ENCODE results near the gene FGF14.
"Not testable (repeated sequence)": the region's sequence is repeated elsewhere in the genome, so short reads cannot be mapped to it uniquely, and the experiment has no call there.

FGF14 gene

DNA sequence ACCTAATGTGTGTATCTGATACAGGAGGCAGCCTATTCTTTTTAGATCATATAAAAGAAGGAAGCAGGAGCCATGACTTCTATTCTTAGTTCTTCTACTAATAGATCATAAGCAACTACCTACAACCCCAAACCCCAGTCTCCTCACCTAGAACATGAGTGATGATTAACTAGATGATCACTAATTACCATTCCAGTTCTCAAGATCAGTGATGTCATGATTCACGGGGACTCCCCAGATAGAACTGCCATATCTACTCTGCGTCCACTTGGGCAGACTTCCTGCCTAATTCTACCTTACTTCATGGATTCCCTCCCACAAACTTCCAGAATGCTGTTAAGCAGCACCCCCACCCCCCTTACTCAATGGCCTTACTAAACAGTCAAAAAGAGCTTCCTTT lies 380.1 kb downstream of the FGF14 start:
- DNase-seq: no peak

DNA sequence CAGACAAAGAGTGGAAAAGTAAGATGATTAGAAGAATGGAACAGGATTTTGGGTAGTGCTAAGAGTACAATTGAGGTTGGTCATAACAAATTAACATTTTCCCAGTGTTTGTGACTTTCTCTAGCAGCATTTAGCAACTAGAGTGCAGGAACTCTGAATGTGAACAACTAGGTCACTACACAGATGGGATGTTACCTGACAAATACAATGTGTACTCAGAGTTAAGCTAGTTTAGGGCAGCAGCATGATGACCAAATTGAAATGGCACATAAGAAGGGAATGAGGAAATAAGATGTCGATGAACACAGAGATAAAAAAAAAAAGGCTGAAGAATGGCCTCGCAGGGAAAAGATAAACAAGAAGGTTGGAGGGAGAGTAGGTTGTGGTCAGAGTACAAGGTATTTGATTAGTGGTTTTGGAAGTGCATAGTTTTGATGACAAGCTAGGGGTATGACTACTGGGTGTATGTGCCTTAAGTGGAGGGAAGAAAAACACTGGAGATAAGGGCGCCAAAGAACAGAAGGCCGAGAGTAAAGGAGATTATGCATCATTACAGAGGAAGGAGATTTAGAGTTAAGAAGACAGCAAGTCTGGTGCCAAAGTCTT lies 381.1 kb downstream of the FGF14 start:
- DNase-seq: peak; percentile 96

DNA sequence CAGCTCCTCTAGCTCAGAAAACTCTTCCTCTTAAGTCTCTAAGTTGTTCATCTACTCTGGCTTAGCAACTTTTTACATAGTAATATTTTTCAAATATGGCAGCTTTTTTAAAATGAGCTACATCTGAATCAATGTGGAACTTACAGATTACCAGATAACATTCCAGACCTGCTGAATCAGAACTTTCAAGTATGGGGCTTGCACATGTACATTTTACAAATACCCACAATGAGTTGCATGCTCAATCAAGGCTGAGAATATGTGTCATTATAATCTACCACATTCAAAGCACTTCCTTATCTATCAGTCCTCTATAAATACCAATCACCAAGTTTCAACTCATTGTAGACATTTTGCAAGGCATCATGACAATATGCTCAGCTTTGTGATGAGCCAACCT lies 383.1 kb downstream of the FGF14 start:
- no peak for DNase-seq

DNA sequence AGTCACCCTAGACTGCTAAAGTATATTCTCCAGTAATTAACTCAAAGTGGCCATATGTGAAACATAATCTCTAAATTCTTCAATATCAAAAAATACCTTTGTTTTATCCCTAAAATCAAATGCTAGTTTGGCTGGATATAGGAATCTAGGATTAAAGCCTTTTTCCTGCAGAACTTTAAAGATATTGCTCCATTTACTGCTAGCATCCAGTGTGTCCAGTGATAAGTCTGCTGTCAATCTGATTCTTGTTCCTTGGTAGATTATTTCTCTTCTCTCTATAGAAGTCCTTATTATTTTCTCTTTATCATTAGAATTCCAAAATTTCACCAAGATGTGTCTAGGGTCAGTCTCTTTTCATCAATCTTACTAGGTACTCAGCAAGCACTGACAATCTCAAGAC lies 384.6 kb downstream of the FGF14 start:
- no peak for DNase-seq

DNA sequence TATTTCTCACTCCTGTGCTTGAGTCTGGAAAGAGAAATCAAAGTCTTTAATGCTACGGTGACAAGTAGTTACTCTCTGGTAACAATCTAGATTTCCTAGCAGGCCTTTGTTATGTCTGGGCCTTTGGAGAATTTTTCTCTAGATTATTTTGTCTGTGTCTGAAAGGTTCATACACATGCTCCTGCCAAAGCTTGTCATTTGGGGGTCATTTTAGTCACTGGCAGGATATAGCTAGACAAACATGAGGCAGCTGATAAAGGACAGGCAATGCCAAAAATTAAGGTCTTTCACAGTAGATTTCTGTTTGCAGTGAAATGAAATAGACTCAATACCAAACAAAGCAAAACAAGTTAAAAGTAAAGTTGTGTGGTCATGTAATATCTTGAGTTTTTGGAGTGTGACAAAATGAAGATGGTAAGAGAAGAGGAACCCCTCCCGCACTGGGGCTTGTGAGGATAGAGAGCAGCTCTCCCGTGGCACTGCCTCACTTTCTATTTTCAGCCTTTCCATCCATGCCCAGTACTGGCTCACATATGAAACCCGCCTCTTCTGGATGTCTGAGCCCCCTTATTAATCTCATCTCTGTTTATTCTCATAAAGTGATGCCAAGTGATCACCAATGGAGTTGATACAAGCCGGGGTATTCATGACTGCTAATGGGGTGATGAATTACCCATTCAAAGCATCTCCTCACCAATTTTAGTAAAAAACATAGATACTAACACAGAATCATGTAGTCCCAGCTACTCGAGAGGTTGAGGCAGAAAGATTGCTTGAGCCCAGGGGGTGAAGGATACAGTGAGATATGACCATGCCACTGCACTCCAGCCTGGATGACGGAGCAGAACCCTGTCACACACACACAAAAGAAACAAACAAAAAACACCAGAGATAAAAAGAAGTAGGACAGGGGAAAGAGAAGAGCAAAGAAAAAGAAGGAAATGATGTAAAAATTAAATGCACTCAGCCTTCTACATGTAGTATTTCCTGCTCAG lies 389.3 kb downstream of the FGF14 start:
- DNase-seq: no peak

DNA sequence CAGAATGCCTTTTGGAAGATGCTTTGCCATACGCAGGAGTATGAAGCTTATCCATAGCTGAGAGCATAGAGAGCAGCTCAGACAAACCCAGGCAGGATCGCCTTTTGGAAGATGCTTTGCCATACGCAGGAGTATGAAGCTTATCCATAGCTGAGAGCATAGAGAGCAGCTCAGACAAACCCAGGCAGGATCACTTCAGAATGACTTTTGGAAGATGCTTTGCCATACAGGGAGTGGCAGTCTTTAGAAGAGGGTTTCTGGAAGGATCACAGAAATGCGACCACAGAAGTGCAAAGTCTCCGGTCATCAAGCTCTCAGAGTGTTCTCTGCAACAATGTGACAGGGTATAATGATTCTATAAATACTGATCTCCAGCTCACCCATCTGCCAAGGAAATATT lies 390.4 kb downstream of the FGF14 start:
- not testable (repeated sequence) for DNase-seq

DNA sequence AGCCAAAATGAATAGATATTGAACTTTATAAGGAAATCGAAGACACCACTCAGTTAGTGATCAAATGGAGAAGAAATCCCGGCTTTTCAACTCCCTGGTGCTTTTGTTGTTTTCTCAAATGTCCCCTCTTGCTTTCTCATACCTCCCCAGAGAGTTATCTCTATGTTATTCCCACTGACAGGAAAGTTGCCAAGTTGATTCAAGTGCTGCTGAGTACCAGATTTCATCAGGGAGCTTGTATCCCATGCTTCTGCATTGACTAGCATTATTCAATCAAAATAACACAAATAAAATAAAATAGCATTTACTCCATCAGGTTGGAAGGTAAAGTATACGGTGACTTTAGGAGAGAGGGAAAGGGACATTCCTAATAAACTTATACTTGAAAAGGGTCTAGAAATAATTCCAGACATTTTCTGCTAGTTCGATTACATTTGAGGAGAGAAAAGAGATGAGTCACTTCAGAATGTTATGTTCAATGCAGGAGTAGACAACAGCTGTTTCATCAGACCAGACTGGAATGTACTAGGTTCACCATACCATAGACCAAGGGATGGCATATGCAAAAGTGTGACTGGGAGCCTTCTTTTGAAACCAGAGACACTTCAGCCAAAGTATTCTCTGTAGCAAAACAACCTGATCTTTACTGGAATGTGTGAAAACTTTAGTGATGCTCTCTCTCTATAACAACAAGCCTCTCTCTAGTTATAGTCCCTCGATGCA lies 397.8 kb downstream of the FGF14 start:
- no peak for DNase-seq

DNA sequence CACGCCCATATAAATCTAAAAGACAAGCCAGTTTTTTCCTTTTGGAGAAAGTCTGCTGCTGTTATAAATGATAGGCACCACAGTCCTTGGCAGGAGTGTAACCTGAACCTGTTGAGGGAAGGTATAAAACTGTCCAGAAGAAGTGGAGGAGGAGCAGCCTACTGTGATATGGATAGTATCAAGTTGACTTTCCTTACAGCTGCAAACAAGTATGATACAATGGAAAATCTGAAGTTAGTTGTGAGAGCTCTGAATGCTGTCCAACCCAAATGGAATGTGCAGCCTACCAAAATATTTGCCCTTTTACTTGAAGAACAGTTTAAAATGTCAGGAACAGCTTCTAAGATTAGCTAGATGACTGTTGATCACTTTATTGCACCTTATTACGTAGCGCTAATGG lies 399.6 kb downstream of the FGF14 start:
- no peak for DNase-seq

DNA sequence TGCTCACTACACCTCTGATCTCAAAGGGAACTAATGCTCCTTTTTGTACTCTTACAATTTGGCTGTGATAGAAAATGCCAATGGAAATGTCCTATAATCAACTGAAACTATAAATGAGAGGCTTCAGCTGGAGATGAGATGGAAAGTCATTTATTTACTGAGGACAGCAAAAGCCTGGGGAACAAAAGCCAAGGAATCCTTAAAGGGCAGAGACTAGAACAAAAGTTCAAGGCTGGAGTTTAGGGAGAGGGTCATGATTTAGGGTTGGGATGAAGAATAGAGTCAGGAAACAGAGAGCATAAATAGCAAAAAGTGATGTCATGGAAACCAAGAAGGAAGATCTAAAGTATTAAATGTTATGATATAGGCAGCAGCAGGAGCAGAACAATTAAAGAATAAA lies 401.1 kb downstream of the FGF14 start:
- no peak for DNase-seq

DNA sequence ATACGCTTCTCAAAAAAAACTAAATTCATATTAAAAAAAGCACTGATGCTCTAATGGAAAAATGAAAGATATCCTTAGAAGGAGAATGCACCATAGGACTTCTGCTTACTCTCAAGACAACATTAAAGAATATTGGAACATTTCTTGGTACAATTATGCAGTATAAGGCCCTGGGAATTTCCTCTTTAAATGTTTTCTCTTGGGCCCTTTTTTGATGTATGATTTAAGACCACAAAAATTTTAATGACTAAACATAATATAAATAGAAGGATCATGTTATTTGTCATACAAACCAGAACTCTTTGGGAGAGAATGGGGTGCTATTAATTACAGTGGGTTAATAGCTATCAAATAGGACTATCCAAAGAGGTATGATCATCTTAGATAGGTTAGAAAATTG lies 403.7 kb downstream of the FGF14 start:
- DNase-seq: no peak

DNA sequence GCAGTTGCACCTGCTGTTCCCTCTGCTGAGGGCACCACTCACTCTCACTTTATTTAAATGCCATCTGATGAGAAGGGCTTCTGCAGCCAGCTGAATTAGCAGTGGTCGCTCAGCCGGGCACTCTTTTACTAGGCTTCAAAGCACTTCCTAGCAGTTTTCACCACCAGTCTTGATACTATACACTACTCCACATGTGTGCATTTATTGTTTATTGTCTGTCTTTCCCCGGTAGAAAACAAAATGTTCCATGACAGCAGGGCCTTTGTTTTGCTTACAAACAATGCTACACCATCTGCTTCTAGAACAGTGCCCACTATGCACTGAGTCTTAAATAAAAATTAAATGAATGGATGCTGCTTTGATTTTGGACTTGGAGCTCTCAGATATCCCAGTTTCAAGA lies 404.9 kb downstream of the FGF14 start:
- DNase-seq: no peak

DNA sequence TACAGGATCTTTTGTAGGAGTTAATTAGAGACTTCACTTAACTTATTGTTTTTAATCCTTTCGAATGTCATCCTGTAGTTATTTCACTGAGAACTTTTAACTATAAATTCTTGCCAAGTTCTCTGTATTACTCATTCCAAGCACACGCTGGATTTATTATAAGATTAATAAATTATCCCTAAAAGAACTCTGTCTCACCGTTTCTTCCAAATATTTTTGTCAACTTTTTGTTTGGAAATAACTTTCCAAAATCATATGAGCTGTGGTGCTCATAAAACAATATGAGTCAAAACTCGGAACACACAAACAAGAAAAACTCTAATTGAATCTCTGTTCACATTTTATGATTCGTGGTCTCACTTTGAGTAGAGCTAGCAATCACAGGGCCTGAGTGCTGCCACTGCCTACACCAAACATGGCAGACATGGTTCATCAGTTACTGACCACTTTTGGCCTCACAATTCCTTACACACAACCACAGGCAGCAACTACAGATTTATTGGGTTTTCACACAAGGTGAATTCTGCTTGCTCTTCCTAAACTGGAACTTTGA lies 412.0 kb downstream of the FGF14 start:
- DNase-seq: peak; percentile 67

DNA sequence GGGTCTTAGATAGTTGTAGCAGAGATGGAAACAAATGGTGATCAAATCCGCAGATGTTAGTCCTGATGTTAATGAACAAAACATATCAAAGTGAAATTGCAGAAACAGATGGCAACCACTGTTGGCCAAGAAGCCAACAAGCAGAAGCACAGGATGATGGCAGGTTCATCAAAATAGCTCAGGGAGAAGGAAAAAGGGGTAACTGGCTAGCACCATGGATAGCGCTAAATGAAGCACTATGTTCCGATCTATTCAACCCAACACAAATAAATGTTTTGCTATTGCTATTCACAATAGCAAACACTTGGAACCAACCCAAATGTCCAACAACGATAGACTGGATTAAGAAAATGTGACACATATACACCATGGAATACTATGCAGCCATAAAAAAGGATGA lies 413.7 kb downstream of the FGF14 start:
- DNase-seq: no peak

DNA sequence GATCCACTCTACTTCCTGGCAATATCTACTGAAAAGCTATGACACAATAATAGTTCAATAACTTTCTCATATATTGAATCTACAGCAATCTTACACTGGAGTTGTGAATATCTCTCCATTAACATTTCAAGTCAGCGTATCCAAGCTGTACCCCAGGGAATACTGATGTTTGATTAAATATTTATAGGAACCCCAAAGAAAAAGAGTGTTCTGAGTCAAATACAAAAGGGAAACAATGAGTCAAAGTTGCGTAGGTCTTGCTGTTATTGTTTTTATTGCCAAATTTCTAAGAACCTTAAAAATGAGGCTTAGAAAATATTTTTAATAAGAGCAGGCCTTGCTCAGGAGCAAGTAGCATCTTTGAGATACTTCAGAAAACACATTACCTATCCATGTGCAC lies 415.5 kb downstream of the FGF14 start:
- DNase-seq: no peak

DNA sequence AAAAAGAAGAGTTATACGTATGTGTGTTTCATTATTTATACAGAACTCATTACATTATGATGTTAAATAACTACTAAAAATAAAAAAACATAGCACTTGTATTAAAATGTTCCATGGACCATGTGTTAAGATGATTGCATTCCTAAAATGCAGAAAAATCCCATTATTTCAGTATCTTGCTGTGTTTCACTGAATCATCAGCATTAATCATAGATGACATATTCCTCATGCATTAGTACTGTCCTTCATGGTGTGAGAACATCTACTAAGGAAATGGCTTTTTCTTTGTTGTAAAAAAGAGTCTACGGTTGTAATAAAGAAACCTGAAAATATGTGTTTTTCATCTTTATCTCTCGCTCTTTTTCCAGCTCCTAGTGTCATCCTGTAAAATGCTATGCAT lies 416.5 kb downstream of the FGF14 start:
- peak; percentile 44 for DNase-seq

DNA sequence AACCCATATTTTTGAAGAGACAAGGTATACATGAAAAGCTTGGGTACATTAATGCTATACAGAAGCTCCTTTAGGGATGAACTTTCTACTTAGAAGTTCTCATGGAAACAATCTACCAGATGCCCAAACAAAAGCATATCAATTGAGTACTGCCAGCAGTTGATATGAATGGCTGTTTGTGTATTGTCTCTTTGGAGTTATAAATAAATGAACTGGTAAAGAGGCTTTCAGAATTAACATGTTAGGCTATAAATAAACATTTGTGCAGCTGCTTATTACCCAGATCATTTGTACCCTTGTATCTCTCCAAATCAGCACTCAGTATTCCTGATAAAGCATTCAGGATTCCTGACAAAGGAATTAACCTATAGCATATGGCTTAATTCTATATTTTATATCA lies 418.9 kb downstream of the FGF14 start:
- DNase-seq: no peak

DNA sequence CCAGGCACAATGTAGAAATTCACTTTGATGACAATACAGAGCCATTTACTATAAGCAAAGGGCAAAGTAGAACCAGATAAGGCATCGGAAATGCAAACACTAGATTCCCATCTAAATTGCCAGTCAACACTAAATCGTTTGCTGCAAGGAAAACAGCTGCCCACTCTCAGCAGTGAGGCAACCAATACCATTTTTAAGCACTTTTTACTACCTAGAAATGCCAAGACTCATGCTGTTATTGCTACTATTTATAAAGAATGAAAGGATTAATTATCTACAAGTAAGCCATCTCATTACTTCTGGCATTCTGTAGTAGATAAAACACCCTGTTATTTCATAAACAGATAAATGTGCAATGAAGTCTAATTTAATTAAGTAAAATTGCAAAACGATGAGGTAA lies 422.0 kb downstream of the FGF14 start:
- no peak for DNase-seq

DNA sequence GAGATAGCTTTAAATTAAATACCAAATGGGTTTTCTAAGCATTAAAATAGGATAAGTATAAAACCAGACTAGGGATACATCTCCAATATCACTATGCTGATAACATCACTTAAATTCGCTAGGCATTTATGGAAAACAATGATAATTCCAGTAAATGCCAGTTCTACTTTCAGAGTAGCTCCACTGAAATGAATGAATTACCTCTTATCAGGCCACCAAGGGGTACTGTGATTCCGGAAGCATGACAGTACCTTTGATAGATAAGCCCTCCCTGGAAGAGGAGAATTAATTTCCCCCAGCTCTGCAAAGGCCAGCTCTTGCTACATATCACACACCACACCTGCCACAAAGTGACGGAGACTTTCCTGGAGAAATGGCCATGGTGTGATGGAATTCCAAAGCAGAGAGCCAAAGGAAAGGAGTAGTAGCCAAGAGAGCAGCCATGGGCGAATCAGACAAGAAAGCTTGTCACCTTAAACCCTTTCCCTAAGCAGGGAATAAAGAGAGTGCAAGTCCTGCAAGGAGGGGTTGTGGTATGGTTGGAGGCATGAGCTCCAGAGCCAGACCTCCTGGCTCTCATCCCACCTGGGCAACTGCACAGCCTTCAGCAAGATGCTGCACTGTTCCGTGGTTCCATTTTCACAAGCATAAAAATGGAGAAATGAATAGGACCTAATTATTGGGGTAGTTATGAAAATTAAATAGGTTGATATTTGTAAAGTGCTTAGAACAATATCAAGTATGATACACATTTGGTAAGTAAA lies 423.1 kb downstream of the FGF14 start:
- no peak for DNase-seq

DNA sequence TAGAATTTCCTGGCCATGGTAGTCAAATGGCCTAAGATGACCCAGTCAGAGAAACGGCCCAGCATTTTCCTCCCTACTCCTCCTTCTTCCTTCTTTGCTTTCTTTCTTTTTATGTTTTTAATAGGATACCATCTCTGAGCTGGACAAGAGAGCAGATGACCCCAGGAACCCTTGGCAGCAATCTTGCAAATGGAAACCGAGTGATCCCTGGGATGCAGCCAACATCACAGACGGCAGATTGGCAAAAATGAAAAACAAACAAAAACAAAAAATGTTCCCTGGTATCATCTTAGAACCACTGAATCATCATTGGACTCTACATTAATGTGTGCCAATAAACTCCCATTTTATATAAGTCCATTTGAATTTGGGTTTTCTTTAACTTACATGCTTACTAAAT lies 424.4 kb downstream of the FGF14 start:
- DNase-seq: no peak

DNA sequence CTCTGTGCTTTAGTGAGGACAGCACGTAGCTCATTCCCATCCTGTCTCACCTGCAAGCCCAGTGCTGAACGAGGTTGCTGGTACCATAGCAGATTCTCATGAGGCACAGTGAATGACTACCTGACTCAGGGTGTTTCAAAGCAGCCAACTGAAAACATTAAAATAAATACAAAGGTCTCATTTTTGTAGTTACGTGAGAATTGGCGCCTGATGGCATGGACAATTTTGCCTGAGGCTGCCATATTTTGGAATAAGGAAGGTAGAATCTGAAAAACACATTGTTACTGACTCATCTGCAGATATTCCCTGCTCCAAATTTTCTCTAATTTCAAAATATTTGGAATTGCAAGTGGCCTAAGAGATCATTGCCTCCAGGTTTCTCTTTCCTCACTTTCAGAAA lies 429.7 kb downstream of the FGF14 start:
- DNase-seq: no peak

DNA sequence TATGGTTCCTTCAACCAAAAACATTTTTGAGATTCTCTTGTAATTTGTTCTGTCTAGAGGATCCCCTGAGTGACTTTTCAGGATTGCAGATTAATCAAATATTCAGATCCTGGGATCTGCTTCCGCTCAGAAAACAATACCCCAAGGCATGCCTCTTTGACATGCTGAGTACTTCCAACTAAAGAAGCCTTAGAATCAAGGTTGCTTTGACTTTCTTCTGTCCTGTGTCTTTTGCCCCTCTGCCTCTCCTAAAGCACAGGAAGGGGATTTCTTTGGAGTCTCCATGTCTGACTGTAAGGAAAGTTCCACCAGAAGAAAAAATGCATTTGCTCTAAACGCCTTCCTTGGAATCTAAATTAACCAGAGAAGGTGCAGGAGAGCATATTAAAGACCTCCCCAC lies 431.5 kb downstream of the FGF14 start:
- DNase-seq: no peak

DNA sequence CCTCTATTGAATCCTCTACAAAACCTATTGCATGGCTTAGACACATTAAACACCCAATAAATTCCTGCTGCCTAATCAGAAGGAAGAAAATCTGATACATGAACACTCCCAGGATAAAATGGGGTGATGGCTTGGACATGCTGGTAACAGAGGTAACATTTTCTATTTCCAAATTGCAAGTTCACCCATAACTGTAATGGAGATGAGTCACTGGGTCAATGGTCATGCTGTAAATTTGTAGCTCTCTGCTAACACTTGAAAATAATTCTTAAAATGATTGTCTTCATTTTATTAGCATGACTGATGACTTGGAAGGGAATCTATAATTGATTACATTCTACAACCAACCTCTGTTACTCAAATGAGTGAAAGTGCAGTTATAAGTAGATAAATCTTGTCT lies 434.1 kb downstream of the FGF14 start:
- DNase-seq: no peak

DNA sequence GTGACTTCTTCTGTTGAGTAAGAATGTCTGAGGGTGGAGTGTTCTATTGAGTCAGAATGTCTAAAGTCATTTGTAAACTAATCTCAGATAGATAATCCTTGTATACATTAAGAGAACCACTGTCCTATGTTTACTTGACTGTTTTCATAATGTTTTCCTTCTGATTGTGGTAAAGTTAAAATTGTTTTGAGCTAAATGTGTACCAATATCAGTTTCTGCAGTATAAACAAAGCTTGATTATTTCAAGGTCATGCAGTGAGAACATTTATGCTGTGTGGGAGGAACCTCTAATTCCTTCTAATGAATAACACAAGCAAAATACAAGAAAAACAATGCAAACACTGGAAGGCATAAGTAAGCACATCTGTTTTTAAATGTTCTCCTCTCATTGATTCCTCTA lies 434.6 kb downstream of the FGF14 start:
- no peak for DNase-seq

Measured in kidney glomerular epithelial cell (primary cell).